HG03159 (cell line): ENCODE measurements around the gene VPREB3.

Experiments
- ATAC-seq: cut with Tn5 transposase; IDR thresholded peaks from one replicate; pipeline ENCODE4 v1.9.1; 2021; ENCODE audit warnings: mild to moderate bottlenecking, moderate library complexity; ENCODE audit not compliant: unreplicated experiment

The VPREB3 gene

DNA sequence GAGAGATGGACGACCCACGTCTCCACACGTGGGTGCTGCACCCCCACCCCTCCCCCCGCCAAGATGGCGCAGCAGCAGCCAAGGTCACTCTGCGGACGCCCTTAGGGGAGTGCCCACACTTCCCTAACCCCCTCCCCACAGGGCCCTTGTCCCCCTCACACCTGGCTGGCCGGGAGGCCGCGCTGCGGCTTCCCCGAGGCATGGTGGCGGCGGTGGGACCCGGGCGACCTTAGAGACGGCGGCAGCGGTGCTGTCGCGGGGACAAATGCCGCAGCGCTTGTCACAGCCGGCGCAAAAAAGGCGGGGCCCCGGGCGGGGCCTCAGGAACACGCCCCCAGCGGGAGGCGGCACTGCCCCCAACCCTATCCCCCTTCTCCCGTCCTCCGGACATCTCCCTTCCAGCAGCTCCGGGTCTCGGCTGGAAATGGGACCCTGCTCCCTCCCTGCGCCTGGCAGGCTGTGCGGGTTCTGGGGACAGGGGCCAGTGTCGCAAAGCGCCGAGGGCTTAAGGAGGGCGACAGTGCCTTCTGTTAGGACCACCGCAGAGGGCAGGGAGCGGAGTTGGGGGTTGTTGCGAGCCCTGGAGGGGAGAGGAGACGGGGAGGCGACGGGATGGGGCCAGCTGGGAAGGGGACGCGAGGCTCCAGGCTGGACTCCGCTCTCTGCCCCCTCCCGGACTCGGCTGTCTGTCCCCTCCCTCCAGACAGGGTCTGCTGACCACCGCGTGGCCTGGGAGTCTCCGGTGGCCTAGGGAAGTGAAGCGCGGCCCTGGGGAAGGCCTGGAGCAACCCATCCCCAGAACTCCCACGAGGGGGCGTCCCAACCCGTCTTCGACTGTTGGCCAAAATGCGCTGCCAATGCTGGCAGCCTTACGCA is 13.7 kb upstream of the VPREB3 start, which contains the start of gene CHCHD10:
Gene CHCHD10 (minus strand): TSS at position 300 of the 876 bp plus-strand sequence. CDS start 98 bp downstream, at position 202.
- peak; percentile 56 for ATAC-seq

DNA sequence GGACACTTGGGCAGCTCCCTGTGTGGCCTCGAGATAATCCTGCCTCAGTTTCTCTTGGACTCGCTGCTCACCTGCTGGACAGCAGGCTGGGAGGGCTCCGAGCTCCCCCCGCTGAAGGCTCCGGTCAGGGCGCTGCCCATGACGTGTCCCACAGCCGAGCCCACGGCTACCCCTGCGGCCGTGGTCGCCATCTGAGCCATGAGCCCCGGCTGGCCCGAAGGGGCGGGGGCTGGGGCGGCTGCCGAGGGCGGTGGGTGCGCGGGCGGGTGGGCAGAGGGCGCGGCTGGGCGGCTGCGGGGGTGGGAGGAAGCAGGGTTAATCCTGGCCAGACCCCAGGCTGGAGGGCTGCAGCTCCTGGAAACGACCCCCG is 13.1 kb upstream of the VPREB3 start:
- no peak for ATAC-seq

DNA sequence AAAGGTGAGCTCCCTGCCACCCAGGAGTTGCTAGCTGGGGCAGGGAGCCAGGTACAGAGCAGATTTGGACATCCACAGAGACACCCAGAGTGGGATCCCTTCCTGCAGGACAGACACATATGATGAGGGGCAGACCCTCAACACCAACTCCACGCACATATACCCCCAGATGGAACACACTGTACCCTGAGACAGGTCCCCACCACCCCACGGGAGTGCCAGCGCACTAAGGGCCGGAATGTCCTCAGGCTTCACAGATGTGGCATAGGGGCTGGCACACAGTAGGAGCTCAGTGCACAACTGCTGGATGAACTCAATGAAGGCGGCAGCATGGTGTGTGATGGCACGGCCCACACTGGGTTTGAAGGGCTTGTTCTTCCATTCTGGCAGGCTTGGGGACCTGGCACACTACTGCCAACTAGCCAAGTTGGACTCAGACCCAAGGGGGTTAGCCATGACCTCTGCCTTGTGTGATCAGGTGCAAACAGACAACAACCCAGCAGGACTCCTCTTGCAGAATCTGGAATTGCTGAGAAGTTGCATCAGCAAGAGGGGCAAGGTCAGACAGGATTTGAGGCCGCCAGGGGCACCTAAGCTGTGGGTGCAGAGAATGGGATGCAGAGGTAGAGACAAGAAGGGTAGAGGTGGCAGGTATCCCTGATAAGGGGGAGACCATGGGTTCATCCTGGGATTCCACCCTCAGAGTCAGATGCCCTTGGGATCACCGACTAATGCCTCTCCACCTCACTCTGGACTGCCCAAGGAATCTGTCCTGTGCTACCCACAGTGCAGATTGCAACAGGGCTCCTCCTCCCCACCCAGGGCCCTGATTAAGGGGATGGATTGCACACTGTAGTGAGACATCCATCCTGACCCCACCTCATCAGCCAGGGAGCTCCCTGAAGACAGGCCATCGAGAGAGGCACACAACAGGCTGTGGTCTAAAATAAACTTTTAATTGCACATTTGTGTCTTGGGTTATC is 11.0 kb upstream of the VPREB3 start:
- no peak for ATAC-seq

DNA sequence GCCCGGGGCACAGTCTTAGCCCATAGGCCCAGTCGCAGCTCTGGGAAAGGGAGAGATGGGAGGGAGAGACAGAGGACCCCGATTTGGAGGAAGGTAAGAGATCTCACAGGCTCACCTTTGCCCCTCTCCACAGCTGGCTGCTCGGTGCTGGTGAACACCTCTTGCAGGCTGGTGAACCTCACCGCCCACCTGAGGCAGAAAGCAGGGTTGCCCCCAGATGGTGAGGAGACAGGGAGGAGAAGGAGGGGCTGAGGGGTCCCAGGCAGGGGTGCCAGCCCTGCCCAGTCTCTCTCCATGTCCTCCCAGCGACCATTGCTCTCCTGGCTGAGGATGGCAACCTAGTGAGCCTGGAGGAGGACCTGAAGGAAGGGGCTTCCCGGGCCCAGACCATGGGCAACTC is 9.7 kb upstream of the VPREB3 start:
- ATAC-seq = no peak

DNA sequence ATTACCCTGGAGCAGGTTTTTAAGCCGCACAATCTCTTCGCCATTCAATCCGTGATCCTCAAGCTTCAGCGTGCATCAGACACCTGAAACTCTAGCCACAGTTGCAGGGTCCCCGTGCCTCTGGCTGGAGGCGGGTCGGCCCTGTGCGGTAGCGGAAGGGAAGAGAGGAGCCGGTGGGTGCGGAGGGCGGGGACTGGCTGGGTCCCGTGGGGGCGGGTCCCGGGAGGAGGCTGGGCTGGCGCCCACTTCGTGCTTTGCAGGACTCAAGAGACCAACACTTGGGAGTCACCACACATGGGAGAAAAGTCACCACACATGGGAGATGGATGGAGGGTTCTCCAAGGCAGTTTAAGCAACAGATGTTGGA is 9.3 kb upstream of the VPREB3 start:
- no peak for ATAC-seq

DNA sequence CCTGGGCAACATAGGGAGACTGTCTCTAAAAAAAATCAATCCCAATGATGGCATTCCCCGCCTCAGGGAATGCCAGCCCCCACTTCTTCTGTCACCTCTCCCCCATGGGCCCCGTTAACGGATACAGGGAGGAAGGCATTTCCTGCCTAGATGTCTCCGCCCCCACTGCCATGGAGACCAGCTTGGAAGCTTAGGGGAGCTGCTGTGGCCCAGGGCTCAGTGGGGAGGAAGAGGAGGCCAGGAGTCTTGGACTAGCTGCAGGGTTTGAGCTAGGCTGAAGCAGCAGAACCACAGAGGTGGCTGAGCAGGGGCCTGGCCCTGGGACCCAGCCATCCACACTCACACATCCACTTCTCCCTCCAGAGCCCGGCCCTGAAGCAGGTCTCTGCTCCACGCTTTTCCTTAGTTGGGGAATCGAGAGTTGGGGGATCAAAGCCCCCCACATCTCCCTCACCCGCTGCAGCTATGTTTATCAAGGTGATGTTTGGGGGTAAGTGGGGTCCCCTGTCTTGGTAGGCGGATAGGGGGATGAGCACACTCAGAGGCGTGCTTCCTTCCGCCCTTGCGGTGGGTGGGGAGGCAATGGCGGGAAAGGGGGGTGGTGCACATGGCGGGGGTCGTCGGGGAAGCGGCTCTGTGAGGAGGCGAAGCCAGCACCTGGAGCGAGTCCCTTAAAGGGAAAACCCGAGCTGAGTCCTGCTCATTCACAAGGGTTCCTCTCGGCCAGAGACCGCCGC is 8.8 kb upstream of the VPREB3 start, which contains the start of gene C22orf15:
Gene C22orf15 (plus strand): TSS at position 149 of the 737 bp plus-strand sequence. CDS start 317 bp downstream, at position 466.
- ATAC-seq = no peak

DNA sequence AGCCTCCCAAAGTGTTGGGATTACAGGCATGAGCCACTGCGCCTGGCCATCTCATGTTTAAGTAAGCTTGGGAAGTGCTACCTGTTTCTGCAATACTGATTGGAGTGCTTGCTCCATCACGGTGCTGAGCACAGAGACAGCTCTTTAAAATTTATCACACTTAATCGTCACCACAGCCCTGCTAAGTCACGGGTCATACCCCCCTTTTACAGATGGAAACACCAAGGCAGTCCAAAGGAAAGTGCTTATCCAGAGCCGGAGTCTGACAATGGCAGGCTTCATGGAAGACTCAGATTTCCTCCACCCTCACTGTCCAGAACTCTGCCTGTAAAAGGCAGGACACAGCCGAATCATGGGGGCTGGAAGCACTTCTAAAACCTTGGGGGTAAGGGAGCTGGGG is 5.8 kb upstream of the VPREB3 start:
- no peak for ATAC-seq

DNA sequence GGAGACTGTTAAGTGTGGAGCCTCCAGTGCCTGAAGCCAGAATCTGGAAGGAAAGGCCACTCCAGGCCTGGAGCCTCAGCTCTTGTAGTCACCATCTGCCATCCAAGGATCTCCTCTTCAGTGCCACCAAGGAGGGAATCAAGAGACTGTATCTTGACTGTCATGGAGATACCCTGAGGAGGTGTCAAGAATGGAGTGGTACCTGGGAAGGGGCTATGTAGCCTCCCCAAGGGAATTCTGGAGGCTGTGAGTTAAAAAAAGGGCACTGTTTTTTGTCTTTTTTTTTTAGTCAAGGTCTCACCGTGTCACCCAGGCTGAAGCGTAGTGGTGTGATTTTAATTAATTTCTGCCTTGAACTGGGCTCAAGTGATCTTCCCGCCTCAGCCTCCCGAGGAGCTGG is 5.3 kb upstream of the VPREB3 start:
- ATAC-seq = no peak

DNA sequence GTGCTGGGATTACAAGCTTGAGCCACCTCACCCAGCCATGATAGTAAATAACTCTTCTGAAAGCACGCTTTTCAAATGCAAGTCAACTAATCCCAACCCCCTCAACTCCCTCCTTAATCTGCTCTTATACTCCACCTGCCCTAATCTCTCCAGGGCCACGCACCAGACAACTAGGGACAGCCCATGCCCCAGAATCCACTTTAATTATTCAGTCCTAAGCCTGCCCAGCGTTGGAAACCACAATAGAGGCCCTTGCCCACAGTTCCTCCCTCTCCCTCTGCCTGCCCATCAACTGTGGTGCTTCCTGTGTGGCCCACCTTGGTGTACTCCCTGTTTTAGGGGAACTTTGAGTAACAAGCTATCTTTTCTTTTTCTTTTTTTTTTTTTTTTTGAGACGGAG is 2.7 kb upstream of the VPREB3 start:
- no peak for ATAC-seq

DNA sequence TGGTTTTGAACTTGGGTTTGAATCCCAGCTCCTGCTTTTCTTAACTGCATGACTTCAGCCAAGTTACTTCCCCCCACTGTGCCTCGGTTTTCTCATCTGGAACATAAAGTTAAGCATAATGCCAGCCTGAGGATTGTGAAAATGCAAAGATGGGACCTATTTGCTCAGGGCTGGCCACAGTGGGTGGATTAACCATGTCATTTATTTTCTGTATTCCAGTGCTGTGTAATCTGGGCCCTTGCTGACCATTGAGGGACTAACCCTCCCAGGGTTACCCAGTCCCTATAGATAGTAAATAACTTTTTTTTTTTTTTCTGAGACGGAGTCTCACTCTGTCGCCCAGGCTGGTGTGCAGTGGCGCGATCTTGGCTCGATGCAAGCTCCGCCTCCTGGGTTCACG is 1.5 kb upstream of the VPREB3 start:
- ATAC-seq = no peak

DNA sequence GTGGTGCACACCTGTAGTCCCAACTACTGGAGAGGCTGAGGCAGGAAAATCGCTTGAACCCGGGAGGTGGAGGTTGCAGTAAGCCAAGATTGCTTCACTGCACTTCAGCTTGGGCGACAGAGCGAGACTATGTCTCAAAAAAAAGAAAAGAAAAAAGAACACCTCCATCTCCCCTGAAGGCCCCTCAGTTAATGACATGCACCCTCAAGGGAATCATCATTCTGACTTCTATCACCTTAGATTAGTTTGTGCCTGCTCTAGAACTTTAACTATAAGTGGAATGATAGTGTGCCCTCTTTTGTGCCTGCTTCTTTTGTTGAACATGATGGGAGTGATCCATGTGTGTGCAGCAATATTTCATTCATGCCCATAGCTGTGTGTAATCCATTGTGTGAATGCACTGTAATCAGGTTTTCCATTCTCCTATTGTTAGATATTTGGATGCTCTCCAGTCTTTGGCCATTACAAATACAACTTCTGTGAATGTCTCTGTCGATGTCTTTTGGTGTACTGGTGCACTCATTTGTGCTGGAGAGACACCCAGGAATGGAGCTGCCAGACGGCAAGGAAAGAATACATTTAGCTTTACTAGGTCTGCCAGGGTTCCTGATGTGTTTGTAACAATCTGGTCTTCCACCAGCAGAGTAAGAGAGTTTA is 883 bp upstream of the VPREB3 start:
- no peak for ATAC-seq

DNA sequence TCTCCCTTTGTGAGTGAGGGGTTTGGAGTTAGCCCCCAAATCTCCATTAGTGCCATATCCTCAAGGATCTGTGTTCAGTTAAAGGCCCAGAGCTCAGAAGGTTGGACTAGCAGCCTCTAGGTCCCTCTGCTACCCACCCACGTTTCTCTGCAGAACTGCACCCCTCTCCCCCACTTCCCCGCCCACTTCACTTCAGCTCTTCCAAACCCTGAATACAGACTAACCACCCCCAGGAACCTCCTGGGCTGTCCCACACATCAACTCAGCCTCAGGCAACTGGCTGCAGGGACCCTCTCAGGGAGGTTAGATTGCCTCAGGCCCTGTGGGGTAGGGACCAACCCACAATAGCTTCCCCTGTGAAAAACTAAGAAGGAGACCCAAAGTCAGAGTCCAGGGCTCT is 840 bp downstream of the VPREB3 start:
- ATAC-seq = no peak

DNA sequence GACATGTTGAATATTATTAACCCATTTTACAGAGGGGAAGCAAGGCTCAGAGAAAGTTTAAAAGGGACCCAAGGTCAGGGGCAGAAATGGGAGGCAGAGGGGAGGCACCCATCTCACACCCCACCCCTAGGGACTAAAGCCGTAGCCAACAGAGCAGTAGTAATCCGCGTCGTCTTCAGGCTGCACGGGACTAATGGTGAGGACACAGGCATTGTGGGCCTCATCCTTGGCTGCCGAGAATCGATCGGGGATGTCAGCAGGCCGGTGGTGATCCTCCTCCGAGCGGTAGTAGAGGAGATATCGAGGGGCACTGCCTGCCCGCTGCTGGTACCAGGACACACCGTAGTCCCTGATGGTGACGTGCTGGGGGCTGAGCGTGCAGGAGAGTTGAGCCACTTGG is 1.5 kb downstream of the VPREB3 start:
- peak; percentile 21 for ATAC-seq

DNA sequence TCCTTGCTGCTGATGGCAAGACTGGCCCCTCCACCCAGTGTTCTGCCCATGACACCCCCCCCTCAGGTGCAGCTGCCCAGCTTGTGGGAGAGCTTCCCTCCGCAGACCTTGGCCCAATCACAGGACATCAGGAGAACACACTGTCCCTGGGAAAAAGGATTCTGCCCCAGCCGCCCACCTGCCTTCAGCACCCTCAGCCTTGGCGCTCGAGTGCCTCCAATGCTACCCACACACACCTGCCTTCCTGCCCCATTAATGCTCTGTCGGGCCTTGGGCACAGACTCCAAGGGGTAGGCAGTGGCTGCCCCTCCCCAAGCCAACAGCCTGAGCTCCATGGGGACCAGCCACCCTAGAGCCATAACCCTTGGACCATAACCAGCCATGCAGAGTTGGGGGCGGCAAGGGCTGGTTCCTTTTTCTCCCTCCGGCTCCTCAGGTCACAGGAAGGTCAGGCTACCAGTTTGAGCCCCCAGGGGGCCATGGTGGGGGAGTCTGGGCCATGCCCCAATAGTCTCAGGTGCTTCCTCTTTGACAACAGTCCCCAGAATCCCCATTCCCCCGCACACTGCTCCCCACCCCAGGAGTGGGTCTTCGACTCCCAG is 2.0 kb downstream of the VPREB3 start:
- peak; percentile 36 for ATAC-seq

DNA sequence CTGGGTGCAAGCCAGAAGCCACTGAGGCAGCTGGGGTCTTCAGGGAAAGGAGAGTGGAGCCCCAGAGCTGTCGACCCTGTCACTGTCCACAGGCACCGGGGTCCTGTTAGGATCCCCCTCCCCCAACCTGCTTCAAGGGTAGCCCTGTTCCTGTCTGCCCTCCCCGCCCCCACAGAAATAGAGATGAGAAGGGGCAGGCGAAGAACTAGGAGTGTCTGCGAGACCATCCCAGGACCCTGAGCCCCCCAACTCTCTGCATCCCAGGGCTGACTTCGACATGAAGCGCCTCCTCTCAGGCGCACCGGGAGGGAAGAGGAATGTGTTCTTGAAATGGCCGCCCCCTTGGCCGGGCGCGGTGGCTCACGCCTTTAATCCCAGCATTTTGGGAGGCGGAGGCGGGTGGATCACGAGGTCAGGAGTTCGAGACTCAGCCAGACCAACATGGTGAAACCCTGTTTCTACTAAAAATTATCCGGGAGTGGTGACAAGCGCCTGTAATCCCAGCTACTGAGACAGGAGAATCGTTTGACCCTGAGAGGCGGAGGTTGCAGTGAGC is 2.7 kb downstream of the VPREB3 start:
- ATAC-seq = peak; percentile 10

DNA sequence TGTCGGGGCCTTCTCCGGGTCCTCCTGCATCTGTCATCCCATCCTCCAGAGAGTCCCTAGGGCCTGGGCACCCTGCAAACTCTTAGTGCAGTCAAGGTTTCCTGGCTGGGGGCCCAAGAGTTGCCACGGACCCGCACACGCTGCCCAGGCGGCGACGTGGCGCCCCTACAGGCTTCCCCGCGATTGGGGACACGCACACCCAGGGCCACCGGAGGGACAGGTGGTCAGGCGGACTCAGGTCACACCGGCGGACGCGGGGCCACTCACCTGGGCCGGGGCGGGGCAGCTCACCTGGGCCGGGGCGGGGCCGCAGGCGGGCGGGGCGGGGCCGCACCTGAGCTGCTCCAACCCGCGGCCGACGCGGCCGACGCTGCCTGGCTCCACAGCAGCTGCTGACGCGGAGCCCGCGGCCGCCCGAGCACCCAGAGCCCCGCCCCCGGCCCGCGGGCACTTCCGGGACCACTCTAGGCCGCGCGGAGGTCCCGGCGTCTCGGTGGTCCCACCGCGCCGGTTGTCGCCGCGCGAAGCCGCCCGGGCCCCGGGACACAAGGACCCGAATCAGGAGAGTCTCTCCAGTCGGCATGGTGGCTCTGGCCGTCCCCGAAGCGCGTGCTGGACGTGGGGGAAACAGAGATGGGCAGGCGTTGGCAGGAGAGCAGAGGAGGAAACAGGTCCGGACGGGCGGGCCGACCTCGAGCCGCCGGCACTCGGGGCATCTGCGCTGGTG is 3.3 kb downstream of the VPREB3 start, which contains the start of gene ZNF70:
Gene ZNF70 (minus strand): TSS at position 399 of the 727 bp plus-strand sequence. CDS start 5,972 bp downstream, outside the sequence.
- peak; percentile 73 for ATAC-seq

DNA sequence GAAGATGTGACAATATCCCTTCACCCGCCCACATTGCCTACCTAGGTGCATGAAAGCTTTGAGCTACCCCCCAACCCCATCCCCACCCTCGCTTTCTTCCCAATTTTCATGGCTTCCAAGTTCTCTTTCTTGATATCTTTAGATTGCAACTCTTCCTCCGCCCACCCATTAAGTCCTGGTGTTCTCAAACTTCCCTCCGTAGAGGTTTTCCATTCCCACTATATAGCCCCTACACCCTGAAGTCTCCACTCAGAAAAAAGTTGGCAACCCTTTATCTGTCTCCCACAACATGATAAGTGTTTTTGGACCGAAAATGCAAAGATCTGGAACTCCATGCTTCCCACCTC is 3.9 kb downstream of the VPREB3 start:
- no peak for ATAC-seq

DNA sequence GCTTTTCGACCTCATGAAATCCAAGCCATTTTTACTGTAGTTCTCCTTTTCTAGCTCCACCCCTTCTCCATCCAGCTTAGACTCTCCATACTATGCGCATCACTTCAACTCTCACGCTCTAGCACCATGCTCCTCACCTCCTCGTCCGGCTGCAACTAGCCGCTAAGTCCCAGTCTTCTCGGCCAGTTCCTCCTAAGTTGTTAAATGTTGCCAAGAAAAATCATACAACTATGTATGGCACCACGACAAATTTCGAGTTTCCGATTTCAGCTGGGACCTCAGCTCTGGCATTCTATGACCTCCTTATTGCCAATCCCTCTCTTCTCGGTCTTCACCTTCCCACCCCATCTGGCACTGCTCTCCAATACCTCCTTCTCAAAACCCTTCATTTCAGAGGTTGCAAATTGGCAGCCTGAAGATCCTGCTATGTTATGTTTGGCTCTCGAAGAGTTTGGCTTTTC is 4.4 kb downstream of the VPREB3 start:
- ATAC-seq = no peak

DNA sequence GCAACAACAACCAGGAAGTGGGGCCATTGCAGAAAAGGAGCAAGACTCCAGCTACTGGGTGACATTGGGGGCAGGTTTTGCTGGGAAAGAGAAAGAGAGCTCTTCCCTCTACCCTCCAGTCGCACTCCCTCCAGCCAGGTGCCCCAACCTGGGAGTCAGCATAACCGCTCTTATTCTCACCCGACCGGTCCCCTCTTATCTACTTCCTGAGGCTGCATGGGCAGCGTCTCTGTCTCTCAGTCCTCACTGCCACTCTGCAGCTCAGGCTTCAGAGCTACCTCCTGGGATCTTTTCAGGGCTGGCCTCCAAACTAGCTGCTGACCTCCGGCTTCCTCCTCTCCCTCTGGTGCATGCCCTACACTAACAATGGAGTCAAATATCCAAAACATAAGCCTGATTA is 8.4 kb downstream of the VPREB3 start:
- no peak for ATAC-seq
